Measurements from ENCODE around the gene ADARB2. TPM values are rescaled to one million over a fixed set of nuclear protein-coding genes. Genes with fewer than 3 reads are reported as not detected.

Gene ADARB2
- total RNA-seq, 4 donors from 2014 or later, result 2.3 to 3.7 (median 2.6) TPM

GRCh38 chr10:1686491-1686749 lies 50.9 kb downstream of the ADARB2 start:
- intact Hi-C loops (cut with DNase I), result no loop called here
- H3K4me3 ChIP-seq, result no peak overlapping the region
- TF ChIP-seq CTCF (IDR thresholded peaks at IDR 0.05), result no peak
- no peak for TF ChIP-seq EP300 (IDR thresholded peaks at IDR 0.05)
- no peak for TF ChIP-seq POLR2A (IDR thresholded peaks at IDR 0.05; ENCODE audit: low read depth)
- TF ChIP-seq POLR2AphosphoS5 (IDR thresholded peaks at IDR 0.05), result no peak
- DNase-seq (ENCODE audit: extremely low spot score), result no peak
- H3K36me3 ChIP-seq, result no peaks in the 10 kb centered on the region
- H3K27ac ChIP-seq (replicated peaks in 1 of 4), result no peak overlapping the region
- no peaks in the 10 kb centered on the region for H3K4me1 ChIP-seq
- H3K27me3 ChIP-seq, result peaks cover 0 to 25% (median 0%) of the 10 kb centered on the region in 4 donors
- no peaks in the 10 kb centered on the region for H3K9me3 ChIP-seq
- WGBS, result 62% methylated on average over 9 of the region's 9 CpGs

- TF ChIP-seq POLR2A (IDR thresholded peaks at IDR 0.05; ENCODE audit: low read depth) (no peak), EP300 (IDR thresholded peaks at IDR 0.05) (no peak), POLR2AphosphoS5 (IDR thresholded peaks at IDR 0.05) (no peak), CTCF (IDR thresholded peaks at IDR 0.05) (no peak)
- peaks cover 0 to 22% (median 0%) of the 10 kb centered on the region in 4 donors for H3K27me3 ChIP-seq
- H3K4me1 ChIP-seq, result no peaks in the 10 kb centered on the region
- H3K9me3 ChIP-seq, result no peaks in the 10 kb centered on the region
- no peaks in the 10 kb centered on the region for H3K36me3 ChIP-seq
- H3K27ac ChIP-seq (replicated peaks in 1 of 4), result no peak overlapping the region
- intact Hi-C loops (cut with DNase I), result no loop called here
- no peak for DNase-seq (ENCODE audit: extremely low spot score)
- 70% methylated on average over 14 of the region's 15 CpGs for WGBS
- H3K4me3 ChIP-seq, result no peak overlapping the region
Observed at GRCh38 chr10:1685699-1686490, 51.4 kb downstream of the ADARB2 start.

GRCh38 chr10:1684991-1685390 lies 52.3 kb downstream of the ADARB2 start:
- intact Hi-C loops (cut with DNase I), result no loop called here

GRCh38 chr10:1683649-1684048 lies 53.7 kb downstream of the ADARB2 start:
- Histone ChIP-seq H3K36me3 (no peaks in the 10 kb centered on the region), H3K27me3 (peaks cover 0 to 16% (median 0%) of the 10 kb centered on the region in 4 donors), H3K4me1 (no peaks in the 10 kb centered on the region), H3K4me3 (no peak overlapping the region), H3K27ac (replicated peaks in 1 of 4) (no peak overlapping the region), H3K9me3 (no peaks in the 10 kb centered on the region)
- WGBS, result 92% methylated on average over 12 of the region's 12 CpGs
- intact Hi-C loops (cut with DNase I), result no loop called here
- TF ChIP-seq EP300 (IDR thresholded peaks at IDR 0.05) (no peak), CTCF (IDR thresholded peaks at IDR 0.05) (no peak), POLR2AphosphoS5 (IDR thresholded peaks at IDR 0.05) (no peak), POLR2A (IDR thresholded peaks at IDR 0.05; ENCODE audit: low read depth) (no peak)
- no peak for DNase-seq (ENCODE audit: extremely low spot score)

More at GRCh38 chr10:1684991-1685390, 52.3 kb downstream of the ADARB2 start:
- H3K4me3 ChIP-seq, result no peak overlapping the region
- peaks cover 0 to 16% (median 0%) of the 10 kb centered on the region in 4 donors for H3K27me3 ChIP-seq
- no peaks in the 10 kb centered on the region for H3K36me3 ChIP-seq
- 90% methylated on average over 9 of the region's 9 CpGs for WGBS
- no peaks in the 10 kb centered on the region for H3K4me1 ChIP-seq
- H3K27ac ChIP-seq (replicated peaks in 1 of 4), result no peak overlapping the region
- TF ChIP-seq CTCF (IDR thresholded peaks at IDR 0.05) (no peak), EP300 (IDR thresholded peaks at IDR 0.05) (no peak), POLR2AphosphoS5 (IDR thresholded peaks at IDR 0.05) (no peak), POLR2A (IDR thresholded peaks at IDR 0.05; ENCODE audit: low read depth) (no peak)
- H3K9me3 ChIP-seq, result no peaks in the 10 kb centered on the region
- no peak for DNase-seq (ENCODE audit: extremely low spot score)

Data from esophagus muscularis mucosa (tissue), 4 donors.